Activated T-cell treated with anti-CD3 and anti-CD28 coated beads, Interleukin-2, amount 50 U/mL, for 72 hours (primary cell): ENCODE data around the gene TMEM141. TPM values are rescaled to one million over a fixed set of nuclear protein-coding genes. Genes with fewer than 3 reads are reported as not detected.
A peak's percentile ranks its signal among the peaks of the same experiment; 100 is the strongest.

Source experiments
- ATAC-seq, 2 donors: fragments of 150-1000 bp; cut with Tn5 transposase; replicated peaks in 1 of 2; 2 replicates each; pipeline ENCODE4 v1.10.0; 2021; ENCODE audit warnings: moderate library complexity in 2 of 2, mild to moderate bottlenecking in 1 of 2
- DNase-seq, 2 donors: peaks; one replicate each; pipeline ENCODE4 v3.0.0; 2021 to 2022; ENCODE audit warnings: mixed read lengths in 1 of 2
- H3K27ac Mint-ChIP-seq: one replicate; pipeline ENCODE4 v1.8.0; 2022; ENCODE audit warnings: mild to moderate bottlenecking, moderate library complexity, mixed read lengths
- H3K27me3 Mint-ChIP-seq: one replicate; pipeline ENCODE4 v1.8.0; 2022; ENCODE audit warnings: low read depth, mixed read lengths
- H3K36me3 Mint-ChIP-seq, 2 donors: one replicate each; pipeline ENCODE4 v1.8.0; 2022; ENCODE audit warnings: mixed read lengths in 2 of 2, mild to moderate bottlenecking in 1 of 2; ENCODE audit not compliant: insufficient read depth in 2 of 2
- H3K4me1 Mint-ChIP-seq: one replicate; pipeline ENCODE4 v1.8.0; 2022; ENCODE audit warnings: low read depth, mixed read lengths
- H3K4me3 Mint-ChIP-seq, 2 donors: one replicate each; pipeline ENCODE4 v1.8.0; 2022; ENCODE audit warnings: mild to moderate bottlenecking in 2 of 2, mixed read lengths in 2 of 2, moderate library complexity in 2 of 2
- H3K9me3 Mint-ChIP-seq, 2 donors: one replicate each; pipeline ENCODE4 v1.8.0; 2022; ENCODE audit warnings: mixed read lengths in 2 of 2
- total RNA-seq, 2 donors: library from RNA; stranded (reverse); gene quantifications; one replicate each; pipeline ENCODE4 v1.2.3, GENCODE V29; 2022

TMEM141 gene
- total RNA-seq, 2 donors from 2014 or later, result 18.7 to 20.9 TPM

- DNase-seq (peak; percentile 85 to 90), ATAC-seq (peak; percentile 92)
- Mint-ChIP-seq H3K4me3 (peak within 1 kb of the TSS; percentile 88 to 97), H3K9me3 (no peaks in the 10 kb centered on the region), H3K36me3 (peaks cover 3 to 10% of the 10 kb centered on the region in 2 donors), H3K27me3 (no peaks in the 10 kb centered on the region), H3K4me1 (peaks cover 35% of the 10 kb centered on the region), H3K27ac (peak within 1 kb of the TSS; percentile 87)
Observed at GRCh38 chr9:136807281-136808074, 16.3 kb downstream of the TMEM141 start, which contains the start of gene RABL6. Gene RABL6, plus strand, starts transcription at chr9:136807948. Its CDS starts 249 bp downstream, at chr9:136808197.

DNA sequence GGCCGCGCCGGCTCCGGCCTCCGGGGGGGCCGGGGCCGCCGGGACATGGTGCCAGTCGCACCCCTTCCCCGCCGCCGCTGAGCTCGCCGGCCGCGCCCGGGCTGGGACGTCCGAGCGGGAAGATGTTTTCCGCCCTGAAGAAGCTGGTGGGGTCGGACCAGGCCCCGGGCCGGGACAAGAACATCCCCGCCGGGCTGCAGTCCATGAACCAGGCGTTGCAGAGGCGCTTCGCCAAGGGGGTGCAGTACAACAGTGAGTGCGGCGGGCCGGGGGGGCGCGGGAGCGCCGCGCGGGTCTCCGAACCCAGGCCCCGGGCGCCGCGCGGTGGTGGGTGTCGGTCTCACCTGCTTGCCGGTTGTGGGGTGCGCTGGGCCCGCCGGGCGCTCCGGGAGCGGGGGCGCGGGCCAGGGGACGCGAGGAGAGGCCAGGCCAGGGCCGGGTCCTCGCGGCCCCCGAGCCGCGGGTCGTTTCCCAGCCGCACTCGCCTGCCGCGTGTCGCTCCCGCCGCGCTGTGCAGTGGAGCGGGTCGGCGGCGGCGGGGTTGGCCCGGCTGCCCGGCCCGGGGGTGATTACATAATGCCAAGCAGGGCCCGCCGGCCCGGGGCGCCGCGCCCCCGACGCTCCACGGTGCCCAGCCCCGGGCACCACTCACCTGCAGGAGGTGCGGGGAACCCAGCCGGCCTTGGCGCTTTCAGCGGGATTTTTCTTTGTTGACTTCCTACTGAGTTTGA, 17.1 kb downstream of the TMEM141 start:
- Mint-ChIP-seq H3K27ac (peak overlapping the region; percentile 30), H3K9me3 (no peaks in the 10 kb centered on the region), H3K4me3 (peak overlapping the region; percentile 79 to 83), H3K4me1 (peaks cover 41% of the 10 kb centered on the region), H3K27me3 (no peaks in the 10 kb centered on the region), H3K36me3 (peaks cover 4 to 15% of the 10 kb centered on the region in 2 donors)
- peak; percentile 49 to 55 for DNase-seq
- ATAC-seq, result peak; percentile 47 to 49

DNA sequence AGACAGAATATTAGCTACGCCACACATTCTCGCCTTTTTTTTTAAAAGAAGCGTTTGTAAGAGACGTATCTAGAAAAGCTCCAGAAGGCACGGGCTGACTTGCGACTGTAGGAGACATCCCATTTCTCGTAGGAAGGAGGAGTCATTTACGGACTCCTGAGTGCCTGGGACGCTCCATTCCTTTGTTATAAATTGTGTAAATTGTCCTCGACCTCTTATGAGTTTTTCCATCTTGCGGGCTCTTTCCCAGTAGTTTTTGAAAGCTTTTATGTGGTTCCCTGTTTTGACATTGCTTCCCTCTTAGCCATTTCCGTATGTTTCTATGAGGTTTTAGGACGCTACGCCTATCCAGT, 17.6 kb downstream of the TMEM141 start:
- Mint-ChIP-seq H3K9me3 (no peaks in the 10 kb centered on the region), H3K4me3 (peak overlapping the region; percentile 79 to 83), H3K27ac (peak overlapping the region; percentile 30), H3K4me1 (peaks cover 44% of the 10 kb centered on the region), H3K36me3 (peaks cover 4 to 18% of the 10 kb centered on the region in 2 donors), H3K27me3 (no peaks in the 10 kb centered on the region)
- ATAC-seq (no peak), DNase-seq (no peak)

DNA sequence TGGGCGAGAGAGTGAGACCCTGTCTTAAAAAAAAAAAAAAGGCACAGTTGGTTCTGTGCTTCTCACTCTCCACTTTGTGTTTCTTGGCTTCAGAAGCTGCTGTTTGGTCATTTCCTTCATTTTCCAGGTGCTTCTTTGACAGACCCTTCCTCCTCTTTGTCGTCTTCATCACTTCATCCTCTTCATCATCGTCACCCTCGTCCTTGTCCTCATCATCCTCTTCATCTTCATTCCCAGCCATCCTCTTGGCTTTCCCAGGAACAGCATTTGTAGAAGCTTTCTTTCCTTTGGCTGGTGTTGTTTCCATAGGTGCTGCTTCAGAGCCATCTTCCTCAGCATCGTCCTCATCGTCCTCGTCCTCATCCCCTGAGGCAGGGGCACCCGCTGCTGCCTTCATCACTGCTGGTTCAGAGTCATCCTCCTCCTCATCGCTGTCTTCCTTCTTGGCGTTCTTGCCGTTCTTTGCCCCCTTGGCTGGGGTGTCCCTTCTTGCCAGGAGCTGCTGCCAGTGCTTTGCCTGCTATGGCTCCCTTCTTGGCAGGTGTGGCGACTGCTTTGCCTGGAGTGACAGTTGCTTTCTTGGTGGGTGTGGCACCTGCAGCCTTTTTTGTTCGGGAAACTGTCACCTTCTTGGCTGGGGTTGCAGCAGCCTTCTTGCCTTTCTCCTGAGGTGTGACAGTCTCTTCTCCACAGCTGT, 23.7 kb downstream of the TMEM141 start:
- no peaks in the 10 kb centered on the region for H3K27me3 Mint-ChIP-seq
- peaks cover 24% of the 10 kb centered on the region for H3K4me1 Mint-ChIP-seq
- H3K9me3 Mint-ChIP-seq, result no peaks in the 10 kb centered on the region
- H3K27ac Mint-ChIP-seq, result no peak overlapping the region
- ATAC-seq (no peak), DNase-seq (no peak)
- peaks cover 8 to 21% of the 10 kb centered on the region in 2 donors for H3K36me3 Mint-ChIP-seq
- H3K4me3 Mint-ChIP-seq, result no peak overlapping the region

GRCh38 chr9:136815422-136815782, 24.3 kb downstream of the TMEM141 start:
- no peaks in the 10 kb centered on the region for H3K27me3 Mint-ChIP-seq
- DNase-seq (no peak), ATAC-seq (no peak)
- H3K36me3 Mint-ChIP-seq, result peaks cover 8 to 21% of the 10 kb centered on the region in 2 donors
- no peak overlapping the region for H3K27ac Mint-ChIP-seq
- H3K4me3 Mint-ChIP-seq, result no peak overlapping the region
- H3K9me3 Mint-ChIP-seq, result no peaks in the 10 kb centered on the region
- H3K4me1 Mint-ChIP-seq, result peaks cover 20% of the 10 kb centered on the region

DNA sequence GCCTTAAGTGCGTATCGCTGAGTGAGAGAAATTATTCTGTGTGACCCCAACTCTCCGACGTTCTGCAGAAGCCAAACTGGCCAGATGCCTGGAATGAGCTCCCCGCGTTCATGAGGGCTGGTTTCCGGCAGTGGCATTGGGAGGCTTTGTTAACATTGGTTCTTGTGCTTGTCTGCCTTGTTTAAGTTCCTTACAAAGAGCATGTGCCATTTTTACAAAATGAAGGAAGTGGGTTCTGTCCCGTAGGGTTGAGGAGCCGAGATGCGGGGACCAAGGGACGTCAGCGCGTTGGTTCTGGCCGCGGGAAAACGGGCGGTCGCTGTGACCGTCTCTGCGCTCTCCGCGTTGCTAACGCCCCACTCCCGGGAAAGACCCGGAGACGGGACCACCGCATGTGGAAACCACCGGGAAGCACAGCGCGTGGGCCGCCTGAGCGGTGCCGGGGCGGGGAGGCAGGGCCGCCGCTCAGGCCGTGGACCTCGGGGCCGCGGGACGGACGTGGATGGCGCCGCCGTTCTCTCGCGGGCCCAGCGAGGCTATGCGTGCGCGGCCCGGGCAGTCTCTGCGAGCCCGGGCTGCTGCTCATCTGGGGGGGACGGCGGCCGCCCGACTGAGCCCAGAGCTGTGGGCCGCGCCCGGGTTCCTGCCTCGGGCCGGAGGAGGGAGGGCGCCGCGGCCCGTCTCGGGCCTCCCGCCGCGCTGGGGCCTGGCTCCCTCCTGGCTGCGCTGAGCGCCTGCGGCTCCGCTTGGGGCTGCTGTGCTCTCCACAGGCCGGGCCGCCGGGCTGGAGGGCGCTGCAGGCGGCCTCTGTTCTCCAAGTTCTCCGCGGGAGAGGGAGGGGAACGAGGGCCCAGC, 30.1 kb downstream of the TMEM141 start:
- no peaks in the 10 kb centered on the region for H3K27me3 Mint-ChIP-seq
- H3K9me3 Mint-ChIP-seq, result no peaks in the 10 kb centered on the region
- peaks cover 9% of the 10 kb centered on the region for H3K4me1 Mint-ChIP-seq
- H3K36me3 Mint-ChIP-seq, result peaks cover 4 to 7% of the 10 kb centered on the region in 2 donors
- ATAC-seq, result no peak
- DNase-seq, result no peak
- H3K4me3 Mint-ChIP-seq, result no peak overlapping the region
- no peak overlapping the region for H3K27ac Mint-ChIP-seq

GRCh38 chr9:136821826-136822544, 30.8 kb downstream of the TMEM141 start:
- Mint-ChIP-seq H3K9me3 (no peaks in the 10 kb centered on the region), H3K27ac (no peak overlapping the region), H3K27me3 (no peaks in the 10 kb centered on the region), H3K4me3 (no peak overlapping the region), H3K4me1 (peaks cover 9% of the 10 kb centered on the region), H3K36me3 (peaks cover 2 to 7% of the 10 kb centered on the region in 2 donors)
- no peak for ATAC-seq
- no peak for DNase-seq

DNA sequence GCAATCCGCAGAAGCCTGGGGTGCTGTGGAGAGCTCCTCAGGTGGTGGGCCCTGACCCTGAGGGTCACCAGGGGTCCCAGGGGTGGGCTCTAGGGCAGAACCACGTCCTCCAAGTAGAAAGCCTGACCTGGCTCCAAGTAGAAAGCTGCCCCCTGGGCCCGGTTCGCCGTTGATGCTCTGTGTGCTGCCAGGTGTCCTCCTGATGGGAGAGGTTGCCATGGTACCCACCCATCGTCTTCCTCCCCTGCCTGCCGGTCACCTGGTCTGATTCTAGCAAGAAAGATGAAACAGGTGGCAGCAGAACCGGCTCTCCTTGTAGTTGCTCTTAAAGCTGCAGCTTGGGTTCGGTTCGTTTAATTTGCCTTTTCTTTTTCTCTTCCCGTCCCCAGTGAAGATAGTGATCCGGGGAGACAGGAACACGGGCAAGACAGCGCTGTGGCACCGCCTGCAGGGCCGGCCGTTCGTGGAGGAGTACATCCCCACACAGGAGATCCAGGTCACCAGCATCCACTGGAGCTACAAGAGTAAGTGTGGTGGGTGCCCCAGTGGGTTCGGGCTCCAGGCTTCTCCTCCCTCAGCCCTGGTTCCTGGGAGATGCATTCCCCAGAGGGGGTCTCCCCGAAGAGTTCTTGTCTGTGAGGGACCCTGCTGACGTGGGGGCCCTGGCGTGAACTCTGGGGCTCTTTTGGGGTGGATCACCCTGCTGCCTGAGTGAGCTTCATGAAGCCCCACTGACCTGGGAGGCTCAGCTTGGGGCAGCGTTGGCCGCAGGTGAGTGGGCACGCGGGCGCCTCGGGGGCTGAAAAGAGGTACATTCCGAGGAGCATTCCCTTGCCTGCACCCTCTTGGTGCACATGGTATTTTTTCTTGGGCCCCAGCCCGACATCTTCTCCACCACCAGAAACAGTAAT, 32.2 kb downstream of the TMEM141 start:
- H3K27ac Mint-ChIP-seq, result no peak overlapping the region
- no peak overlapping the region for H3K4me3 Mint-ChIP-seq
- H3K27me3 Mint-ChIP-seq, result no peaks in the 10 kb centered on the region
- no peaks in the 10 kb centered on the region for H3K9me3 Mint-ChIP-seq
- DNase-seq, result no peak
- no peak for ATAC-seq
- H3K36me3 Mint-ChIP-seq, result peaks cover 2 to 5% of the 10 kb centered on the region in 2 donors
- H3K4me1 Mint-ChIP-seq, result peaks cover 9% of the 10 kb centered on the region

- ATAC-seq (no peak), DNase-seq (no peak)
- Mint-ChIP-seq H3K36me3 (peaks cover 0 to 5% of the 10 kb centered on the region in 2 donors), H3K4me1 (peaks cover 9% of the 10 kb centered on the region), H3K27ac (no peak overlapping the region), H3K9me3 (no peaks in the 10 kb centered on the region), H3K4me3 (no peak overlapping the region), H3K27me3 (no peaks in the 10 kb centered on the region)
Observed at GRCh38 chr9:136824496-136825225, 33.5 kb downstream of the TMEM141 start.

- Mint-ChIP-seq H3K36me3 (peaks cover 0 to 5% of the 10 kb centered on the region in 2 donors), H3K27ac (no peak overlapping the region), H3K4me1 (peaks cover 7% of the 10 kb centered on the region)
Observed at GRCh38 chr9:136825295-136826187, 34.4 kb downstream of the TMEM141 start.

More at GRCh38 chr9:136825295-136826187, 34.4 kb downstream of the TMEM141 start:
- no peak for ATAC-seq
- Mint-ChIP-seq H3K4me3 (no peak overlapping the region), H3K27me3 (no peaks in the 10 kb centered on the region), H3K9me3 (no peaks in the 10 kb centered on the region)
- DNase-seq, result no peak
